ENCODE data around the gene TEX13A.

The TEX13A gene

GRCh38 chrX:105179644-105180043, 40.9 kb downstream of the TEX13A start:
- no peak overlapping the region for H3K4me3 ChIP-seq (ENCODE audit: low read depth, low read length)

GRCh38 chrX:105173071-105173470, 47.4 kb downstream of the TEX13A start:
- no peak overlapping the region for H3K4me3 ChIP-seq (ENCODE audit: low read depth, low read length)

Measured in iPS-11a (cell line).